ENCODE measurements around the gene SPN. TPM values are rescaled to one million over a fixed set of nuclear protein-coding genes. Genes with fewer than 3 reads are reported as not detected.
"Not testable (repeated sequence)": the region's sequence is repeated elsewhere in the genome, so short reads cannot be mapped to it uniquely, and the experiment has no call there.

SPN gene
- total RNA-seq, 2 experiments from 2014 or later, result 45.7 to 48.3 TPM

DNA sequence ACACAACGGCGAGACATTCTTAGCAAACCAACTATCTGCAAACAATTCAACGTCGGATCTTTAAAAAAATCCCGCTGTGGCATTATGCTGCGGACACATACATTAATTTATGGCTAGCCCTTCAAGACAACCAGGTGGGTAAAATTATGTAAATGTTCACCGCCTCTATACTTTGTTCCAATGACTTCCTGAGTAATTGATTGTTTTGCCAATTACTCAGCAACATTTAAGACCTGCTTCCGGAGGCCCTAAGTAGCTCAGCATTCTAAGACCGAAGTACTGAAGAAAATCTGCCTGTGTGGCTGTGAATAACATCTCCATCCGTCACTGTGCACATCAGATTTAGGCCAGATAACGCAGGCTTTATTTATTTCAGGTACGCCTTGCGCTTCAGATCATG is 39.2 kb downstream of the SPN start:
- ChIA-PET POLR2A (interaction anchor here (0.6 to 5.0 kb wide), 33 partner anchors 9 to 932 kb away, joined by 3 to 102 read pairs (median 7); partner anchors contain the start of genes ALDOA, C16orf54, CDIPT and HIRIP3), CTCF (interaction anchor here (1.4 to 5.3 kb wide), 8 partner anchors 8 to 147 kb away, joined by 3 to 60 read pairs (median 32); partner anchors contain the start of genes KIF22 and PAGR1)
- DNase-seq (peak in 8 of 14 experiments; percentile 19 to 85 (median 50)), ATAC-seq (ENCODE audit: poor library complexity) (peak; percentile 73)
- Mint-ChIP-seq H3K27ac (peak overlapping the region; percentile 94), H3K9me3 (no peaks in the 10 kb centered on the region), H3K4me3 (peak overlapping the region; percentile 80), H3K27me3 (no peaks in the 10 kb centered on the region), H3K4me1 (ENCODE audit: low read depth) (peaks cover 40% of the 10 kb centered on the region), H3K36me3 (ENCODE audit: low read depth) (no peaks in the 10 kb centered on the region)
- peaks cover 41% of the 10 kb centered on the region for H3K4me1 ChIP-seq (ENCODE audit: insufficient read depth, low read length)
- H3K4me3 ChIP-seq (ENCODE audit: low read length), result peak overlapping the region; percentile 33
- H3K27me3 ChIP-seq (ENCODE audit: control insufficient read depth in 1 of 2, insufficient read depth in 2 of 2, low read length in 2 of 2), result no peaks in the 10 kb centered on the region
- no peaks in the 10 kb centered on the region for H3K9me3 ChIP-seq (ENCODE audit: control insufficient read depth in 1 of 2, insufficient read depth in 1 of 2, low read length in 2 of 2)
- H3K27ac ChIP-seq (ENCODE audit: low read depth in 1 of 2, low read length in 2 of 2), result peak overlapping the region; percentile 81 to 85
- no peak for TF ChIP-seq CTCF (IDR thresholded peaks at IDR 0.05)
- intact Hi-C loops (cut with DNase I, micrococcal nuclease), result loop anchor here (1.0 to 5.0 kb wide), 5 partner anchors 8 to 305 kb away; partner anchors contain the start of genes KIF22 (in 1 of the 2) and MAZ (in 1 of the 2)
- no peaks in the 10 kb centered on the region for H3K36me3 ChIP-seq (ENCODE audit: insufficient read depth, low read length)

- ATAC-seq (ENCODE audit: poor library complexity) (no peak), DNase-seq (no peak)
- H3K27me3 Mint-ChIP-seq, result no peaks in the 10 kb centered on the region
- H3K4me3 ChIP-seq (ENCODE audit: low read length), result no peak overlapping the region
- H3K9me3 Mint-ChIP-seq, result no peaks in the 10 kb centered on the region
- H3K4me1 ChIP-seq (ENCODE audit: insufficient read depth, low read length), result peaks cover 42% of the 10 kb centered on the region
- no peaks in the 10 kb centered on the region for H3K27me3 ChIP-seq (ENCODE audit: control insufficient read depth in 1 of 2, insufficient read depth in 2 of 2, low read length in 2 of 2)
- no peak overlapping the region for H3K4me3 Mint-ChIP-seq
- H3K36me3 Mint-ChIP-seq (ENCODE audit: low read depth), result no peaks in the 10 kb centered on the region
- peaks cover 38% of the 10 kb centered on the region for H3K4me1 Mint-ChIP-seq (ENCODE audit: low read depth)
- ChIA-PET CTCF (no interaction called here), POLR2A (interaction anchor here (0.6 to 0.9 kb wide), 3 partner anchors 30 to 60 kb away, joined by 3 to 5 read pairs (median 4); no protein-coding TSS in a partner anchor)
- no peaks in the 10 kb centered on the region for H3K36me3 ChIP-seq (ENCODE audit: insufficient read depth, low read length)
- TF ChIP-seq CTCF (IDR thresholded peaks at IDR 0.05), result no peak
- H3K27ac Mint-ChIP-seq, result no peak overlapping the region
- H3K27ac ChIP-seq (ENCODE audit: low read depth in 1 of 2, low read length in 2 of 2), result no peak overlapping the region
- H3K9me3 ChIP-seq (ENCODE audit: control insufficient read depth in 1 of 2, insufficient read depth in 1 of 2, low read length in 2 of 2), result no peaks in the 10 kb centered on the region
- intact Hi-C loops (cut with DNase I, micrococcal nuclease), result no loop called here
Observed at GRCh38 chr16:29705030-29705429, 42.0 kb downstream of the SPN start.

GRCh38 chr16:29707160-29707559 is 44.1 kb downstream of the SPN start:
- intact Hi-C loops (cut with DNase I, micrococcal nuclease), result loop anchor here in 1 of 2 experiments (1.0 kb wide), 1 partner anchor 14 kb away; no protein-coding TSS in a partner anchor
- H3K27me3 ChIP-seq (ENCODE audit: control insufficient read depth in 1 of 2, insufficient read depth in 2 of 2, low read length in 2 of 2); ATAC-seq (ENCODE audit: poor library complexity); H3K36me3 ChIP-seq (ENCODE audit: insufficient read depth, low read length); H3K4me3 Mint-ChIP-seq; H3K9me3 ChIP-seq (ENCODE audit: control insufficient read depth in 1 of 2, insufficient read depth in 1 of 2, low read length in 2 of 2); H3K9me3 Mint-ChIP-seq; DNase-seq; H3K27ac ChIP-seq (ENCODE audit: low read depth in 1 of 2, low read length in 2 of 2); POLR2A ChIA-PET; H3K27me3 Mint-ChIP-seq; H3K4me3 ChIP-seq (ENCODE audit: low read length); H3K36me3 Mint-ChIP-seq (ENCODE audit: low read depth): not testable (repeated sequence)
- H3K4me1 ChIP-seq (ENCODE audit: insufficient read depth, low read length), result peaks cover 30% of the 10 kb centered on the region
- CTCF ChIA-PET, result interaction anchor here (1.0 to 1.3 kb wide), 2 partner anchors 78 to 83 kb away, joined by 3 to 5 read pairs; partner anchors contain the start of gene KIF22
- Mint-ChIP-seq H3K27ac (peak overlapping the region; percentile 27), H3K4me1 (ENCODE audit: low read depth) (peaks cover 26% of the 10 kb centered on the region)
